ENCODE data around the gene MRPS25. TPM values are rescaled to one million over a fixed set of nuclear protein-coding genes. Genes with fewer than 3 reads are reported as not detected.

MRPS25 gene
- total and polyA plus RNA-seq, 4 donors: 10.8 to 37.6 (median 29.7) TPM

DNA sequence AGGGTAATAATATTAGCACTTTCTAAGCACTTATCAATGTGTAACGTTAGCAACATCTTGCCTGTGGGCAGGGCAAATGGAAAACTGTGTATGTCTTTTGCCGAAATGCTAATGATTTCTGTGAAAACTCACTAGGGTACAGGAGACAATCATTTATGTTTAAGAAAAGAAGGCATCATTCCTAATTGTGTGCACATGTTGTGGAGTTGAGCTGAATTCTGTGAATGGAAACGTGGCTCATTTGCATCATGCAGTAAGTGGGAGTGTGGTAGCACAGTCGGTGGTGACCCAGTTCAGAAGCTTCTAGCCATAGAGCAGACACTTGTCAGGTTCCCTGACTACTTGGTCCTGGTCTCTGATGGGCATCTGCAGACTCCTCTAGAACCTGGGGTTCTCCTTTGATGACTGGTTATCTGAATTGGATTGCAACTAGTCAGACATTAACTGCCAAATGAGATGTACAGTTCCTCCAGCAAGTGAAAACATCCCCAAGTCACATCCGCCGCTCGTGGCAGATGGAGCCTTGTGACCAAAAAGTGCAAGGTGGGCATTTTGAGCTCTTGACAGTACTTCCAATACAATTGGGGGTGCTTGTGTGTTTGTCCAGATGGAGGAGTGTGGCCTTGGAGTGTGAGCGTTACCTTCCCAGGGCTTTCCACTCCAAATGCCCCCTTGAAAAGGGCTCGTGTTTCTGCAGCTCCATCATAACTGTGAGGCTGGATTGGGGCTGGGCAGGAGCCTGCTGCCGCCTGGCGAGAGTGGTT lies 21.5 kb downstream of the MRPS25 start:
- DNase-seq (no peak), ATAC-seq (ENCODE audit: low FRiP score) (no peak)
- Histone ChIP-seq H3K27ac (ENCODE audit: low read depth in 1 of 2, low read length in 2 of 2) (no peak overlapping the region), H3K9me3 (ENCODE audit: control insufficient read depth, low read length) (no peaks in the 10 kb centered on the region), H3K36me3 (ENCODE audit: control insufficient read depth in 1 of 2, insufficient read depth in 2 of 2, low read length in 1 of 2) (peaks cover 5 to 6% of the 10 kb centered on the region in 2 donors), H3K4me3 (ENCODE audit: low read length in 2 of 2) (no peak overlapping the region), H3K4me1 (ENCODE audit: control insufficient read depth in 1 of 2, insufficient read depth in 2 of 2, low read length in 2 of 2) (no peaks in the 10 kb centered on the region), H3K27me3 (ENCODE audit: control insufficient read depth in 1 of 2, insufficient read depth in 2 of 2, low read length in 1 of 2) (no peaks in the 10 kb centered on the region)
- intact Hi-C loops (cut with DNase I): no loop called here
- whole genome bisulfite sequencing, 2 donors: 80 to 83% methylated on average over 11 of the region's 11 CpGs

DNA sequence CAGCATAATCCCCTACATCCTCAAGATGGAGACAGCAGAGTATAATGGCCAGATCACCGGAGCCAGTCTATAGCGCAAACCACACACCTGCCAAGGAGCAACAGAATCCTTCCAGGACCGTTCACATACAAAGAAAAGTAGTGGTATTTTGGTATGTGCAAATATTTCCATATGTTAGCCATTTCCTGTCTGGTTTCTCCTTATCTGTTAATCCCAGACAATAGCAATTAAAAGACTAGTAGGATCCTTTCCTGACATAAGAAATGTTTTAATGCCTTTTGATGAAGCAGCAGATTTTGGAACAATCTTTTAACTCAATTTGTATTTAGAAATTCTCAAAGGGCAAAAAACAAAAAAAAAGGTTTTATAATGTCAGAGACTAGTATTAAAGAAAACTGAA lies 22.2 kb downstream of the MRPS25 start:
- H3K9me3 ChIP-seq (ENCODE audit: control insufficient read depth, low read length): no peaks in the 10 kb centered on the region
- DNase-seq: no peak
- no peaks in the 10 kb centered on the region for H3K27me3 ChIP-seq (ENCODE audit: control insufficient read depth in 1 of 2, insufficient read depth in 2 of 2, low read length in 1 of 2)
- 60 to 63% methylated on average over 3 of the region's 3 CpGs for WGBS, 2 donors
- H3K27ac ChIP-seq (ENCODE audit: low read depth in 1 of 2, low read length in 2 of 2): no peak overlapping the region
- no peaks in the 10 kb centered on the region for H3K4me1 ChIP-seq (ENCODE audit: control insufficient read depth in 1 of 2, insufficient read depth in 2 of 2, low read length in 2 of 2)
- intact Hi-C loops (cut with DNase I): no loop called here
- peaks cover 5 to 10% of the 10 kb centered on the region in 2 donors for H3K36me3 ChIP-seq (ENCODE audit: control insufficient read depth in 1 of 2, insufficient read depth in 2 of 2, low read length in 1 of 2)
- no peak for ATAC-seq (ENCODE audit: low FRiP score)
- no peak overlapping the region for H3K4me3 ChIP-seq (ENCODE audit: low read length in 2 of 2)

DNA sequence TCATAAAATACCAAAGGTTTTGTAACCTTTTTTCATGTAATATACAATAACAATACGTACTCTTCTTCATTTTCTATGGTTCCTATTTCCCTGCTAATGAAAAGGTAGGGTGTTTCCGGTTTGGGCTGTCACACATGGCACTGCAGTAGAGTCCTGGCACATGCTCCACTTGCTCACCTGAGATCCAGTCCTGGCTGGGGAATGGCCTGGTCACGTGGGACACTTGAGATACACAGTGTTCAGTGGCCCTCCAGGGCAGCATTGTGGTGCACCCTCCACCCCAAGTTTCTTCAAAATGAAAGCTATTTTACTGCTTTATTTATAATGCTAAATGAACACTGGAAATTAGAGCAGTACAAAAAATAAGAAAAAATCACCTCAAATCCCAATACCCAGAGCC lies 23.2 kb downstream of the MRPS25 start:
- Histone ChIP-seq H3K27me3 (ENCODE audit: control insufficient read depth in 1 of 2, insufficient read depth in 2 of 2, low read length in 1 of 2) (no peaks in the 10 kb centered on the region), H3K9me3 (ENCODE audit: control insufficient read depth, low read length) (no peaks in the 10 kb centered on the region), H3K4me1 (ENCODE audit: control insufficient read depth in 1 of 2, insufficient read depth in 2 of 2, low read length in 2 of 2) (no peaks in the 10 kb centered on the region), H3K4me3 (ENCODE audit: low read length in 2 of 2) (no peak overlapping the region), H3K27ac (ENCODE audit: low read depth in 1 of 2, low read length in 2 of 2) (no peak overlapping the region), H3K36me3 (ENCODE audit: control insufficient read depth in 1 of 2, insufficient read depth in 2 of 2, low read length in 1 of 2) (peaks cover 5 to 10% of the 10 kb centered on the region in 2 donors)
- no peak for DNase-seq
- 82 to 87% methylated on average over 3 of the region's 3 CpGs for WGBS, 2 donors
- intact Hi-C loops (cut with DNase I): no loop called here
- no peak for ATAC-seq (ENCODE audit: low FRiP score)

DNA sequence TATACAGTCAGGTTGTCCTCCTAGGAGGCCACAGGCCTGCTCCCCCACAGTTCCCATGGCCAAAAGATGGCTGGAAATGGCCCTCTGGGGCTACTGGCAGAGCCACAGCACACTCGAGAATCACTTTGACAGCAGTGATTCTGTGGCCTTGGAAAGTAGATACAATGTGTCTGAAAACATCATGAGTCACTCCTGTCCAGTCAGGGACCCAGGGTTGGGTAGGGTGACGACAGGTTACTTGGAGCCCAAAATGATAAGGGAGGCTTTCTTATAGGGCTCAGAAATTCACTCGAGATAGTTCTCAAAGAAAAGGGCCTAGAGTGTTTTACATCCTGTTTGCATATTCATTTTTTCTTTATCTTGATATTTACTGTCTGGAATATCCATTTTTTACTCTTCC lies 24.3 kb downstream of the MRPS25 start:
- Histone ChIP-seq H3K36me3 (ENCODE audit: control insufficient read depth in 1 of 2, insufficient read depth in 2 of 2, low read length in 1 of 2) (peaks cover 5 to 10% of the 10 kb centered on the region in 2 donors), H3K4me1 (ENCODE audit: control insufficient read depth in 1 of 2, insufficient read depth in 2 of 2, low read length in 2 of 2) (no peaks in the 10 kb centered on the region), H3K27ac (ENCODE audit: low read depth in 1 of 2, low read length in 2 of 2) (no peak overlapping the region), H3K4me3 (ENCODE audit: low read length in 2 of 2) (no peak overlapping the region), H3K9me3 (ENCODE audit: control insufficient read depth, low read length) (no peaks in the 10 kb centered on the region), H3K27me3 (ENCODE audit: control insufficient read depth in 1 of 2, insufficient read depth in 2 of 2, low read length in 1 of 2) (no peaks in the 10 kb centered on the region)
- intact Hi-C loops (cut with DNase I): no loop called here
- DNase-seq: no peak
- ATAC-seq (ENCODE audit: low FRiP score): no peak
- 39 to 48% methylated on average over 3 of the region's 3 CpGs for WGBS, 2 donors

DNA sequence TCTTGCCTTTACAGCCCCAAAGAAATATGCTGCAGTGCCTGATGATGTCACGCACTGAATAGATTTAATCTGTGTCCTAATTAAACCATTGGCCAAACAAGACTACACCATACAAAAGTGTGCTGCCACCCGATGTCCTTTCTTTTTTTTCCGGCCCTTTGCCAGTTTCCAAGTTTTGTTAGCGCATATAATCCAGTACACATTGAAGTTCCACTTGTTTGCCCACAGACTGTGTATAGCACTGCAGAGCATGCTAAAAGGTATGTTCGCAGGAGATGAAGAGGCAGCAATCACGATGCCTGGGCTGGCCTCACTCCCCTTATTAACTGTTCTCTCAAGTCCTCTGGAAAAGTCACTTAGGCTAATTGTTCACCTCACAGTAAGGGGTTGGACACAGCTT lies 26.8 kb downstream of the MRPS25 start:
- Histone ChIP-seq H3K4me1 (ENCODE audit: control insufficient read depth in 1 of 2, insufficient read depth in 2 of 2, low read length in 2 of 2) (no peaks in the 10 kb centered on the region), H3K36me3 (ENCODE audit: control insufficient read depth in 1 of 2, insufficient read depth in 2 of 2, low read length in 1 of 2) (peaks cover 10% of the 10 kb centered on the region in 2 donors), H3K27me3 (ENCODE audit: control insufficient read depth in 1 of 2, insufficient read depth in 2 of 2, low read length in 1 of 2) (no peaks in the 10 kb centered on the region), H3K9me3 (ENCODE audit: control insufficient read depth, low read length) (no peaks in the 10 kb centered on the region), H3K27ac (ENCODE audit: low read depth in 1 of 2, low read length in 2 of 2) (no peak overlapping the region), H3K4me3 (ENCODE audit: low read length in 2 of 2) (no peak overlapping the region)
- DNase-seq: no peak
- intact Hi-C loops (cut with DNase I): no loop called here
- ATAC-seq (ENCODE audit: low FRiP score): no peak
- WGBS, 2 donors: 86 to 89% methylated on average over 6 of the region's 6 CpGs

DNA sequence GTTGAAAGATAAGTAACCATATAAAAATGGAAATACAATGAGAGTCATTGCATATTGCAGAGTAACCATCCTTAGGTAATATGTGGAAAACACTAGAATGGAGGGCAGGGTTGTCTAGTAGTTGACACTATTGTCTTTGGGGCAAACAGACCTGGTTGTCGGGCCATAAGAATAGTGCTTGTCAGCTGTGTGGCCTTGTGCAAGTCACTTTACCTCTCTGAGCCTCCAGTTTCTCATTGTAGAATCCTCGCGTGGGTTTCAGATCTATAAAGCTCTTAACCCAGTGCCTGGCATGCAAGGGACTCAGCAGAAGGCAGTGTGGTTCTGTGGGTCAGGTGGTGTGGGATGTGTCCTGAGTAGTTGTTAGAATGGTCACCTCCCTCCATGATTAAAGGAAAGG lies 32.0 kb downstream of the MRPS25 start:
- no peaks in the 10 kb centered on the region for H3K9me3 ChIP-seq (ENCODE audit: control insufficient read depth, low read length)
- H3K4me1 ChIP-seq (ENCODE audit: control insufficient read depth in 1 of 2, insufficient read depth in 2 of 2, low read length in 2 of 2): no peaks in the 10 kb centered on the region
- ATAC-seq (ENCODE audit: low FRiP score): no peak
- H3K27me3 ChIP-seq (ENCODE audit: control insufficient read depth in 1 of 2, insufficient read depth in 2 of 2, low read length in 1 of 2): no peaks in the 10 kb centered on the region
- no peak overlapping the region for H3K4me3 ChIP-seq (ENCODE audit: low read length in 2 of 2)
- DNase-seq: no peak
- intact Hi-C loops (cut with DNase I): no loop called here
- H3K36me3 ChIP-seq (ENCODE audit: control insufficient read depth in 1 of 2, insufficient read depth in 2 of 2, low read length in 1 of 2): peaks cover 10 to 25% of the 10 kb centered on the region in 2 donors
- 95% methylated on average over 3 of the region's 3 CpGs for WGBS, 2 donors
- H3K27ac ChIP-seq (ENCODE audit: low read depth in 1 of 2, low read length in 2 of 2): no peak overlapping the region

DNA sequence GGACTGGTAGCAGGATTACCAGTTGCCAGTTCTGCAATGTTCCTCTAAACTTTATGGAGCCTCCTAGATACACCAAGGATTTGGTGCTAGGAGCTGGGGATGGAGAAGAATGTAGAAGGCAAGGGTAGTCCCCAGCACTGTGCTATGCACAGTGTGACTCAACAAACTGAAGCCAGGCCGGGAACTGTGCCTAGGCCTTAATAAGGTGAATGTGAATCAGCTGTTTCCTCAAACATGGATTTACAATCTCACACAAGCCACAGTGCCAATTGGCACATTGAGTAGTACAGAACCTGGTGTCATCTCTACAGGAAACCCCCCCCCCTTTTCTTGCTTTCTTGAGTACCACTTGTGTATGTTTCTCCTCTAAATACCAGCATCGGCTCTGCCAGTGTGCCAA lies 32.5 kb downstream of the MRPS25 start:
- no peak for ATAC-seq (ENCODE audit: low FRiP score)
- Histone ChIP-seq H3K4me1 (ENCODE audit: control insufficient read depth in 1 of 2, insufficient read depth in 2 of 2, low read length in 2 of 2) (no peaks in the 10 kb centered on the region), H3K27ac (ENCODE audit: low read depth in 1 of 2, low read length in 2 of 2) (no peak overlapping the region), H3K27me3 (ENCODE audit: control insufficient read depth in 1 of 2, insufficient read depth in 2 of 2, low read length in 1 of 2) (no peaks in the 10 kb centered on the region), H3K36me3 (ENCODE audit: control insufficient read depth in 1 of 2, insufficient read depth in 2 of 2, low read length in 1 of 2) (peaks cover 10 to 25% of the 10 kb centered on the region in 2 donors), H3K4me3 (ENCODE audit: low read length in 2 of 2) (no peak overlapping the region), H3K9me3 (ENCODE audit: control insufficient read depth, low read length) (no peaks in the 10 kb centered on the region)
- no peak for DNase-seq
- 82 to 89% methylated on average over 2 of the region's 2 CpGs for WGBS, 2 donors
- intact Hi-C loops (cut with DNase I): no loop called here

DNA sequence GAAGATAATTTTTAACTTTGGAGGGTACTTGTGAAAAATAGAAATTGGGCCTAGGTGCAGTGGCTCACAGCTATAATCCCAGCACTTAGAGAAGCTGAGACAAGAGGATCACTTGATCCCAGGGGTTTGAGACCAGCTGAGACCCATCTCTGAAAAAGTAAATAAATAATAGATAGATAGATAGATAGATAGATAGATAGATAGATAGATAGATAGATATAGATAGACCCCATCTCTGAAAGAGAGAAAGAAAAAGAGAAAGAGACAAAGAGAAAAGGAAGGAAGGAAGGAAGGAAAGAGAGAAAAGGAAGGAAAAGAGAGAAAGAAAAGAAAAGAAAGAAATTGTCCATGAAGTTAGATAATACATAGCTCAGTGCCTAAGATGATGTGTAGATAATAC lies 35.5 kb downstream of the MRPS25 start:
- intact Hi-C loops (cut with DNase I): no loop called here
- Histone ChIP-seq H3K27ac (ENCODE audit: low read depth in 1 of 2, low read length in 2 of 2) (no peak overlapping the region), H3K4me1 (ENCODE audit: control insufficient read depth in 1 of 2, insufficient read depth in 2 of 2, low read length in 2 of 2) (no peaks in the 10 kb centered on the region), H3K36me3 (ENCODE audit: control insufficient read depth in 1 of 2, insufficient read depth in 2 of 2, low read length in 1 of 2) (peaks cover 14 to 26% of the 10 kb centered on the region in 2 donors), H3K9me3 (ENCODE audit: control insufficient read depth, low read length) (no peaks in the 10 kb centered on the region), H3K4me3 (ENCODE audit: low read length in 2 of 2) (no peak overlapping the region), H3K27me3 (ENCODE audit: control insufficient read depth in 1 of 2, insufficient read depth in 2 of 2, low read length in 1 of 2) (no peaks in the 10 kb centered on the region)
- no peak for DNase-seq
- no peak for ATAC-seq (ENCODE audit: low FRiP score)

DNA sequence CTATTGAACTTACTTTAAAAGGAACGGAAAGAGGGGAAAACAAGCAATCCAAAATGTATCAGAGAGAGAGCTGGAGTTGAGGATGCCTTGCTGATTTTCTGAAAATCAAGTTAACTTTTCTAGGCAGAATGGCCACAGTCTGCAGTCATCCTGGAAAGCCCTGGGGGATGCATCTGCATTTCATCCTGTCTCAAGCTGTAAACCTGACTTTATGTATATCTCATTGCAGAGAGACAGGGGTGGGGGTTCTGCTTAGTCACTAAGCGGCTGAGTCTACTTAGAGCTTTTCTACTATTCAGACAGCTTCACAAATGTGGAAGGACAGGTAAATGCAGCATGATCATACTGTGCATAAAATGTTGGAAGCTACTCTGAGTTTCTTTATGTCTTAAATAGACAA lies 41.4 kb downstream of the MRPS25 start:
- Histone ChIP-seq H3K4me1 (ENCODE audit: control insufficient read depth in 1 of 2, insufficient read depth in 2 of 2, low read length in 2 of 2) (no peaks in the 10 kb centered on the region), H3K9me3 (ENCODE audit: control insufficient read depth, low read length) (no peaks in the 10 kb centered on the region), H3K27ac (ENCODE audit: low read depth in 1 of 2, low read length in 2 of 2) (no peak overlapping the region), H3K36me3 (ENCODE audit: control insufficient read depth in 1 of 2, insufficient read depth in 2 of 2, low read length in 1 of 2) (peaks cover 10 to 26% of the 10 kb centered on the region in 2 donors), H3K4me3 (ENCODE audit: low read length in 2 of 2) (no peak overlapping the region), H3K27me3 (ENCODE audit: control insufficient read depth in 1 of 2, insufficient read depth in 2 of 2, low read length in 1 of 2) (no peaks in the 10 kb centered on the region)
- no peak for ATAC-seq (ENCODE audit: low FRiP score)
- WGBS, 2 donors: 87 to 94% methylated on average over 2 of the region's 2 CpGs
- intact Hi-C loops (cut with DNase I): no loop called here
- no peak for DNase-seq
